GM19025 (cell line): ENCODE measurements around the gene SPINK6.

Experiments
- ATAC-seq: cut with Tn5 transposase; IDR thresholded peaks from one replicate; pipeline ENCODE4 v1.9.1; 2021; ENCODE audit warnings: mild to moderate bottlenecking, low read depth, moderate library complexity; ENCODE audit not compliant: unreplicated experiment

Gene SPINK6, protein sequence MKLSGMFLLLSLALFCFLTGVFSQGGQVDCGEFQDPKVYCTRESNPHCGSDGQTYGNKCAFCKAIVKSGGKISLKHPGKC

DNA sequence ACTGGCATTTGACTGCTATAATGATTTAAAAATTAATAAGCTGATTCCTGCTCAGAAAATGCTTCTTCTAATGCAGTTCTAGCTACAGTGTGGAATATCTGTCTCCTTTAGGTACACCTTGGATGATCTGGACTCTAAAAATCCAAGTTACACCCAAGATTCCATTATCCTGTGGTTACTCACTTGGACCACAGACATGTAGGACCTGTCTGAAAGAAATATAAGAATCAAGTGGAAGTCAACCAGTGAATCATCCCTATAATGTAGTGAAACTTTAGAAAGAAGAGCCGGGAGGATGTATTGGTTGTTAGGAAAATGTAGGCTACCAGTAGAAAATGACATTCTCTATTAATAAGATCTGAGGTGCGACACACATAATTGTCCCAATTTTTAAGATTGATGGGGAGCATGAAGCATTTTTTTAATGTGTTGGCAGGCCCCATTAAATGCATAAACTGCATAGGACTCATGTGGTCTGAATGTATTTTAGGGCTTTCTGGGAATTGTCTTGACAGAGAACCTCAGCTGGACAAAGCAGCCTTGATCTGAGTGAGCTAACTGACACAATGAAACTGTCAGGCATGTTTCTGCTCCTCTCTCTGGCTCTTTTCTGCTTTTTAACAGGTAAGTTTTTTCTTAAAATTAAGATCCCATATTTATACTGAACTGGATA is at the start of gene SPINK6:
Gene SPINK6 (plus strand): TSS at position 512 of the 673 bp plus-strand sequence. CDS start 55 bp downstream, at position 567.
- ATAC-seq: no peak

DNA sequence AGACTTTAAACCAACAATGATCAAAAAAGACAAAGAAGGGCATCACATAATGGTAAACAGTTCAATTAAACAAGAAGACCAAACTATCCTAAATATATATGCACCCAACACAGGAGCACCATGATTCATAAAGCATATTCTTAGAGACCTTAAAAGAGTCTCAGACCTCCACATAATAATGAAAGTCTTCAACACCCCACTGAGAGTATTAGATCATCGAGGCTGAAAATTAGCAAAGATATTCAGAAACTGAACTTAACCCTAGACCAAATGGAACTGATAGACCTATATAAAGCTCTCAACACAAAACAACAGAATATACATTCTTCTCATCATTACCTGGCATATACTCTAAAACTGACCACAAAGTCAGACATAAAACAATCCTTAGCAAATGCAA is 46.2 kb upstream of the SPINK6 start:
- ATAC-seq: no peak

DNA sequence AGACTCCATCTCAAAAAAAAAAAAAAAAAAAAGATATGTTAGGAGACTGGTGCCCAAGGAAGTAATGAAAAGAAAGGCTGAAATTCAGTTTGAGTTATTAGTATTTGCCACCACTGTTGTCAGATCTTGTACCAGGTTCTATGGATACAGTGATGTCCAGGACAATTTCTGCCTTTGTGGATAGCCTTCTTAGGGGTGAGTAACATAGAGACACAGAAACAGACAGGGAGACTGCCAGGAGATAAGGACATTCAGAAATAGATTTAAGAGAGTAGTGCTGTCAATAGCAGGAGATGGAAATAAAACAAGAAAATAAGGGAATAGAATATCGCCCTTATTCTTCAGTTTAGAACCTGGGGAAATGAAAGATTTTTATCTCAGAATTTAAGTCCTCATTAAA is 40.8 kb upstream of the SPINK6 start:
- no peak for ATAC-seq

DNA sequence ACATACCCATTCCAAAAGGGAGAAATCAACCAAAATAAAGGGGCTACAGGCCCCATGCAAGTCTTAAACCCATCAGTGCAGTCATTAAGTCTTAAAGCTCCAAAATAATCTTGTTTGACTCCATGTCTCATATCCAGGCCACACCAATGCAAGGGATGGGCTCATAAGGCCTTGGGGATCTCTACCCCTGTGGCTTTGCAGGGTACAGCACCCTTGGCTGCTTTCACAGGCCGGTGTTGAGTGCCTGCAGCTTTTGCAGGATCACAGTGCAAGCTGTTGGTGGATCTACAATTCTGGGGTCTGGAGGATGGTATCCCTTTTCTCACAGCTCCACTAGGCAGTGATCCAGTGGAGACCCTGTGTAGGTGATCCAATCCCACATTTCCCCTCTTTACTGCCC is 39.5 kb upstream of the SPINK6 start:
- ATAC-seq: no peak

DNA sequence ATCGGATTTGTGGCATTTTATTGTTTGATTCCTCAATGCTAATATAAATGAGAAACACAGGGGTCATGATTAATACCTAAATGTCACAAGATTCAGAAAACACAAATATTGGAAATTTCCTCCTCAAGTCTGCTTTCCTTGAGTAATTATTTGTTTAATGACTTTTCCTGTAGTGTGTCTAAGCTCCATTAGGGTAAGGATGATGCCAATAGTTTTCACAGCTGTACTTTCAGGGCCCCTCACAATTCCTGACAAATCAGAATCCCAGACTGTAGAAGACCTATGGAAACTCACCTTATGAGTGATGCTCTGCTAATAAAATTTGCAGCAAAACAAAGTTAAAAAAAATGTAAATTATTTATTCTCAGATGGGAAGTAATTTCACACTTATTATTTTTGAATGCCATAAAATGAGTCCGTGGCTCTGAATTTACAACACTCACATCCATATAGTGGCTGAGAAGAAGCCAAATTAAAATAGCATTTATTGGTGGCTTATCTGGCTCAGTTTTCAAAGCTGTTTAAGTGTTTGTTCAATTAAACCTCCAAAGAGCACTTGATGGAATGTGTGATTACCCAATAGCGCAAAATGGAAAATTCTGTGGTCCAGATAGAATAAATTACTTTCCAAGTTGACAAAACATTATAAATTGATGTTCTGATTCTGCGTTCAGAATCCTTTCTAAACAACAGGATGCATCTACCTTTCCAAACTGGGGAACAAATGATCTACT is 36.1 kb upstream of the SPINK6 start:
- ATAC-seq: no peak

DNA sequence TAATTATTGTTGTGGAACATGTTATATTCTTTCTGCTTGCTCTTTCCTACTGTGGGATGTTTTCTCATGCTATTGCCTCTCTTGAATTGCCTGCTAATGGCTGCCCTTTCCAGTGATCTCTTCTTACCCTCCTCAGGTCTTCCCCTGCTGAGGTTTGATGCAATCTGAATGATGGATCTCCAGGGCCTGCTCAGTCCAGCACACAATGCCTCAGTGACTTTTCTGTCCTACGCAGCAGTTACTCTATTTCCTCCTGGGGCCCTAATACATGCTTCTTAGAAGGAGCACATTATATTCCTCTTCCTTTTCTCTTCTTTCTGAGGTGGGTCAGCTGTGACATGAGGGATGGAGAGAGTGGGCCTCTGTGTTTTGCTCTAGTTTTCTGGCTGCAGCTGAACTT is 34.6 kb upstream of the SPINK6 start, which contains the start of gene SPINK14:
Gene SPINK14 (plus strand): TSS at position 301 of the 400 bp plus-strand sequence. CDS start 1,187 bp downstream, outside the sequence.
- ATAC-seq: no peak

DNA sequence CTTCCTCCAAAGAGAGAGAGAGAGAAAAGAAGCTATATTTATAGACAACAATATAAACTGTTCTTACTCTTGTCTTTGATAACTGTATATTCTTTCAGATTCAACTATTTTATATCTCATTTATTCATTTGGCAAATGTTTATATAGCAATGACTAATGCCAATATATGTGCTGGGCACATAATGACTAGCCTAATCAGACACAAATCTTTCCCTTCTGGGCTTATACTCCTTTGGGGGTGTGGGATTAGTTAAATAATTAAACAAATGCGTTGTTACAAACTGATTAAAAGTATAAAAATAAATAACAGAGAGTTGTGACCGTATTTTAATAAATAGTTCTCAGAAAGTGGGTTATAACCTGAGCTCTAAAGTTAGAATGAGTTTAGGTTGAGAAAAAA is 30.5 kb upstream of the SPINK6 start:
- ATAC-seq: no peak

DNA sequence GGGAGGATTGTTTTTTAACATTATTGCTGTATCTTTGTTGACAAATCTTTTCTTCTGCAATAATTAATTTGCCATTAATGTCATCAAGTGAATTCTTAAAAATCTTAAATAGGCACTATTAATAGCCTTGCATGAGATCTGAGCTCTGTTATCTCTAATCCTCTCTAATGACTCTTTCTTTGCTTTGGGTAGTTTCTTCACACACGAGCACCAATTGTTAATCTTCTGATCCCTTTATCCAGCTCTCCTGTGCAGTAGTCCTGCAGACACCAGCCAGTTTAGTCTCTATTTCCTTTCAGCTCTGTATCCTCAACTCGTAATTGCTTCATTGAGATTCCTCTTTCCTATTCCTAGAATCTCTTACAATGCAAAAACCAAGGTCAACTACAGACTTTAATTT is 26.4 kb upstream of the SPINK6 start:
- no peak for ATAC-seq

DNA sequence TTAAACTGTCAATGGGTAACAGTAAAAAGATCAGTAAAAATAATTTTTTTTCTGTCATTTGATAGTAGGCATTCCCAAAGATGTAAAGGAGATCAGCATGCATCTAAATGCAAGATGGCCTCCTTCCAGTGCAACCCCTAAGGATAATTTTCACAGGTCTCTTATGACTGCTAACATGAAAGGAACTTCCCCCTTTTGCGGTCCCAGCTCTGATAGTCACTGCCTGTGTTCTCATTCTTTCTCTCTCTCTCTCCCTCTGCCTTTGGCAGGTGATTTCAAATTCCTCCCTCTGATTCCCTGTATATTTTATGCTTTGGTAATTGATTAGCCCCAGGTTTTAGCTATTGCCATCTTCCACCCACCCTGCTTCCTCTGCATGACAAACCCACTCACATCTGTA is 25.6 kb upstream of the SPINK6 start:
- ATAC-seq: no peak

DNA sequence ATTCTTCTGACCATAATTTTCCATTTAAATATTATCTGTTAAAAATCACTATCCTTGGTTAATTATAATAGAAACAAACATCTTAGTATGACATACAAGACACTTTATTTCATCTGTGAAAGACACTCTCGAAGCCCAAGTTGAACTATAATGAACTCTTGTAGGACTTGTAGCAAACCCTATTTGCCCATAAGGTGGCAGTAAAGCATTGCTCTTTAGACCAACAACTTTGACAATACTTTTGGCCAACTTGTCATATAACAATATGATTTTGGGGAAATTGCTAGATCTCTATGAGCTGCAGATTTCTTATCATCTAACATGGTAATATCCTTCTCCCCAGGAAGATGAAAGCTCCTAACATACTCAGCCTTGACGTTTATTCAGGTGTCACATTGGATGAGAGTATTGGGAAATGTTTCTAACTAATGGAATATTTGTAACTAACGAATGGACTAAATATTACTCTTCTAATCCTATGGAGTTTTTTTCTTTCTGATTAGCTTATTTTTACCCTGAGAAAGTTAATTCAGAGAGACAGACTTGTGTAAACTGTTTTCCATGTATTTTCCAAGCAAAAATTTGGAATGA is 23.5 kb upstream of the SPINK6 start:
- ATAC-seq: no peak

DNA sequence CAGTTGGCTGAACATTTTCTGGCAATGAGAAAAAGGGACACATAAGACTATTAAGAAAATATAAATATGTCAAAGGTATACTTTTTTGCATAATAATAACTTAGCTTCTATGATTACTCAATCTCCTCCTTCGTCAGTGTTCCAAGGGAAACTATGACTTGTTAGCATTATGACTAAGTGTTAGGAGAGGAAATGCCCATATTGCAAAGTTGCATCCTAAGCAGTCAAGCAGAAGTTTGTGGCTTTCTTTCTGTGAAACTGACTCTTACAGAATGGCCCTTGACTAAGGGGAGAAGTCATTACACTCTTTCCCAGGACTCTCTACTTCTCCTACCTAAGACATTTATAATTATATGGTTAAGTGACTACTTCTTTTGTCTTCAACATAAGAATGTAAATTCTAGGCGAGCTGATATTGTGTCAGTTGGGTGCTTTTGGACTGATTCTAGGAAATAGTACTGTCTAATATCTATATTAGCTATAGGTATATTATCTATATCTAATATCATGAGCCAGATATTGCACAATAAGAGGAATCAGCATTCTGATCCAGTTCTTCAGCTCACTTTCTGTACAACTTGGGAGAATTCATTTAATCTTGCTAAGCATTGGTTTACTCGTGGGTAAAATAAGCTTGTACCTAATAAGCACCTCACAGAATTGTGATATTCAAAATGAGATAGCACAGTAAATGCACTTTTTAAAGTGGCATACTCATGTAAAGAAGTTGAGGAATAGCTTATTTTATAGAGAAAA is 16.4 kb upstream of the SPINK6 start:
- ATAC-seq: peak; percentile 55

DNA sequence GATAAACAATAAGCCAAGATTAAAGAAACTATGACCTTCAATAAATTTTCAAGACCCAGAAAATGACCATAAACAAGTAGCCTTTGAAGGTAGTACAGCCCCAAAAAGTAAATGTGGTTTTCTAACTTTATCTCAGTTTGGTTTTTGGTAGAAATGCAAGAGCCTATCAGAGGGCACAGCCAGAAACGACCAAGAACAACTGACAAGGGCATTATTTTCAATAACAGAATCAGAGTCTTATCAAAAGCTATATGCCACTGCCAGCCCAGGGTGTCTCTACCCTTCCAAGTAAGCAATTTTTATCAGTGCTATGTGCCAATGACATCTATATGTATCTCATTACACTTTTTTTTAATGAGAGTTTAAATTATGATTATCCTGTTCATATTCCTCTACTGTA is 11.8 kb upstream of the SPINK6 start:
- ATAC-seq: no peak

DNA sequence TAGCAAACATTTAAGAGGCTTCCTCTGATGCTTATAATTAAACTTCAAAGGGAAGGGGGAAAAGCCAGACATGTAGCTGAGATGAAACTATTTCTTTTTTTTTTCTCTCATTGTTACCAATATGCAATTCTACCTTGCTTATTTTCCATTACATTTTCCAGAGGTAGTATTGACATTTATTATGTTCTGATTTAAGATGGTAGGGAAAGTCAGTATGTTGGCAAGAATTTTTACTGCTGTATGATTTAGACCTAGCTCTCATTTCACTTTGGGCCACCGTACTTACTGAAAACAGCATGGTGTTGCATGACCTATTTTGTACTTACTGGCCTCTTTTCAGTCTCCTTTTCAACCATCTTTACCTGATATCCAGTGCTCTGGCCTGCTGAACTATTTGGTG is 9.6 kb upstream of the SPINK6 start:
- ATAC-seq: no peak

DNA sequence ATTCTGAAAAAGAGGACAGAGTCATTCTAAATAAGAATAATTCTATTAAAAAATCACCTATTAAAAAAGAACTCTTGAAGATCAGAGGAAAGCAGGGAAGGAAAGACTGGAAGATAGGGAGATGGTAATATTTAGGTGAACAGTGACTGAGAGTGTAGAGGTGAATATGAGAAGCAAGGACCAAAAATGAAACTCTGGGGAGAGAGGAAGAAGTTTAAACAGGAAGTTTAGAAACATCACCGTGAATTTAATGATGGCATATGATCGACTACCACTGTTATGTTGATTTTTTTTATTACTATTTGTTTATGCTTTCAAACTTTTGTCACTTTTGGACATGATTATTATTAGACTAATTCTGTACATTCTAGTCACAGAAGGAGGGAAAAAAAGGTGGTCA is 1.7 kb upstream of the SPINK6 start:
- ATAC-seq: no peak

DNA sequence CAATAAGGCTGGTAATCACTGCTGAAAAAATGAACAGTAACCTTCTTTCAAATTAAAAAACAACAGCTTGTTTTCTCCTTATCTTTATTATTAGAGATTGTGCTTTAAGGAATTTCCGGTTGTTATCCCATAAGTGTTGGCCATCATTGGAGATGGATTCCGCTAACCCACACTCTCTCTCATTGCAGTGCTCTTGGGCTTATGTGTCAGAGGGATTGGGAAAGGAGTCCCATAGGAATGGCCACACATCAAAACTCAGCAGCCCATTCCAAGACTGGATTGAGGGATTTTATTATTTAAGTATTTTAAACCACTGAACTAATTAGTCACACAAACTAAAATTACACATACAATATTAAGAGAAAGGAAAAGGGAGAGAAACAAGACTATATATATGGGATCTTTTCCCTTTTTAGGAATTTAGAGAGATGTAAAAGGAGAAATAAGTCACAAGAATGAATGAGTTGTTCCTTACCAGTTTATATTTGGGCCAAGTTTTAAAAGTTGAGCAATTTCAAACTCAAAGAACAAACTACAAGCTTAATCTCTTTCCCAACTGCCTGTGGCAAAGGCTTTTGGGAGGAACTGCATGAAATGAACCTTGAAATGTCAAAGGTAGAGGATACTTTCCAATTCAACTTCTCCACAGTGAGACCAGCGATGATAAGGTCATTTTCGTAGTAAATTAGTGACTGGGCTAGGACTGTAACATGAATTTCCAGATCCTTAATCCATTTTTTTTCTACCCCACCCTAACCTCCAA is 2.4 kb downstream of the SPINK6 start:
- ATAC-seq: no peak

DNA sequence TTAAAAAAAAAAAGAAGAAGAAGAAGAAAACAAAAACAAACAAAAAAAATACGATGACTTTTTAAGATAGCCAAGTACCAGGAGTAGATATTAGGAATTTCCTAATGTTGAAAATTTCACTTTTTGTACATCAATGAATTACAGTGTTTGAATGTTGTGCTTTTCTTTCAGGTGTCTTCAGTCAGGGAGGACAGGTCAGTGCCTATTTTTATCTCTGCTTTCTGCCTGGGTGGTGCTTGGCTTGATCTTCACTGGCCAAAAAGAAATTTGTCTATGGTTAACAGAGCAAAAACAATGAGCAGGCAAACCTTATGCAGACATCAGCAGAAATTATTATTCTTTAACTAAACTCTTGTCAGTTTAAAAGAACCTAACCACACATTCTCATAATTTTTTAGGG is 3.0 kb downstream of the SPINK6 start:
- no peak for ATAC-seq

DNA sequence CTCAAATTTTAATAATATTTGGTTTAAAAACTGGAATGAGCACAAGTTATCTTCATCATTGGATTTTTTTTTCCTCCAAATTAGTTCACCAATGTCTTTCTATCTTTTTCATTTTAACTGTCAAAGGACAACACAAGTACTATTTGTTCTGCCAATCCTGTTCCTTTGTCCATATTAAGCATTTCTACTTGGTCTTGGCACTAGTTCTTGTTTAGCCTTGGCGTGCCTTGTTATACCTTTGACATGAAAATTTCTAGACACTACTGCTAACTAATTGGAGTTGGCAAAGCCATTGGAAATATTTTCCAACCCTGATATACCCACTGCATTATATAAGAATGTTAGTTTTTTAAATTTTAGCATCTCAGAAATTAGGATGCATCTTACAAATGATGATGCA is 3.8 kb downstream of the SPINK6 start:
- ATAC-seq: no peak

DNA sequence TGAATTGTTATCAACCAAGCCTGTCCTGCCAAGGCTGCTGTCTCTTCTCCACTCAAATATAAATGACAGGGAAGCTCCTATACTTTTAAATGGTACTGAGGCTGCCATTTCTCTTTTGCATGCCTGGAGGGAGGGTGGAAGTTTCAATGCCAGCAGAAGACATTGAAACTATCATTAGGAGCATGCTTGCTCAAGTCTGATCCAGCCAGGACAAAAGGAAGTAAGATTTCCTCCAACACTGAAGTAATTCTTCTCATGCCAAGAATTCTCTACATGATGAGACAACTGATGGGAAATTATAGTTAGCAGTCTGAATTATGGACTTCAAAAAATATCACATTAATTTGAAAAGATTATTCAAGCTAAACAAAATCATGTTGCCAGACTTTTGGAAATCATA is 5.4 kb downstream of the SPINK6 start:
- no peak for ATAC-seq

DNA sequence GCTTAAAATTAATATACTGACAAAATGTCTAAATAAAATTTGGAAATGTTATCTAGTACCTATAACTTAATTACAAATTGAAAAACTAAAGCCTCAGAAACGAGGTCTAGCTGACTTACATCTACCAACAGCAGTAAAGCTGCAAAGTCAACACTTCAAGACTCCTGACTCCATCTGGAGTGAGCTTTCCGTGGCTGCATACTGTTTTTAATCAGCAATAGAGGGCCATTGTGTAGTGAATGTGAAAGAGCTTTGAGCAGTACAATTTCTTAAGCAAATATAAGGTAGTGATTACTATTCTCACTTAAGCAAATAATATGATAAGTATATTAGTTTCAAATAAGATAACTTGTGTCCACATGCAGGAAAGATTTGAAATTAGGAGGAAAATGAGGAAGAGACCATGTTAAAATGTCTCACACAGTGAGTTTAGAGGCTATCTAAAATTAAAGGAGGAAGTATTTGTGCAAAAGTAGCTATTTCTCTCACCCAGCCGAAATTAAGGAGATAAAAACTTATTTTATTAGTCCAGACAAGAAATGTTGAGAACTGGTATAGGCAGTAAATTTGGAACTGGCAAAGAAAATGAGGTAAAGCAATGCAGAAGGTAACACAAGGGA is 6.4 kb downstream of the SPINK6 start:
- no peak for ATAC-seq
